Measurements from ENCODE around the gene SLC4A4.

The SLC4A4 gene

GRCh38 chr4:71468116-71468710 lies 129.4 kb downstream of the SLC4A4 start:
- in situ Hi-C loops (cut with HindIII; ENCODE audit: low sequenced_read_pairs): no loop called here

GRCh38 chr4:71469541-71469940 lies 130.7 kb downstream of the SLC4A4 start:
- in situ Hi-C loops (cut with HindIII; ENCODE audit: low sequenced_read_pairs): no loop called here

- in situ Hi-C loops (cut with HindIII; ENCODE audit: low sequenced_read_pairs): no loop called here
These were observed 131.7 kb downstream of the SLC4A4 start for GRCh38 chr4:71470524-71470923.

- in situ Hi-C loops (cut with HindIII; ENCODE audit: low sequenced_read_pairs): no loop called here
These were observed 134.1 kb downstream of the SLC4A4 start for GRCh38 chr4:71472946-71473345.

GRCh38 chr4:71473541-71474240 lies 134.9 kb downstream of the SLC4A4 start:
- in situ Hi-C loops (cut with HindIII; ENCODE audit: low sequenced_read_pairs): no loop called here

- in situ Hi-C loops (cut with HindIII; ENCODE audit: low sequenced_read_pairs): no loop called here
These were observed 135.9 kb downstream of the SLC4A4 start for GRCh38 chr4:71474731-71475130.

GRCh38 chr4:71476240-71476639 lies 137.4 kb downstream of the SLC4A4 start:
- in situ Hi-C loops (cut with HindIII; ENCODE audit: low sequenced_read_pairs): no loop called here

- in situ Hi-C loops (cut with HindIII; ENCODE audit: low sequenced_read_pairs): no loop called here
These were observed 147.9 kb downstream of the SLC4A4 start for GRCh38 chr4:71486550-71487343.

GRCh38 chr4:71487344-71487920 lies 148.6 kb downstream of the SLC4A4 start:
- in situ Hi-C loops (cut with HindIII; ENCODE audit: low sequenced_read_pairs): no loop called here

GRCh38 chr4:71494539-71494938 lies 155.7 kb downstream of the SLC4A4 start:
- in situ Hi-C loops (cut with HindIII; ENCODE audit: low sequenced_read_pairs): no loop called here

- in situ Hi-C loops (cut with HindIII; ENCODE audit: low sequenced_read_pairs): no loop called here
These were observed 156.6 kb downstream of the SLC4A4 start for GRCh38 chr4:71495454-71495853.

GRCh38 chr4:71497078-71497477 lies 158.3 kb downstream of the SLC4A4 start:
- in situ Hi-C loops (cut with HindIII; ENCODE audit: low sequenced_read_pairs): no loop called here

- in situ Hi-C loops (cut with HindIII; ENCODE audit: low sequenced_read_pairs): no loop called here
These were observed 159.2 kb downstream of the SLC4A4 start for GRCh38 chr4:71498002-71498401.

- in situ Hi-C loops (cut with HindIII; ENCODE audit: low sequenced_read_pairs): no loop called here
These were observed 159.8 kb downstream of the SLC4A4 start for GRCh38 chr4:71498625-71499024.

GRCh38 chr4:71501992-71502391 lies 163.2 kb downstream of the SLC4A4 start:
- in situ Hi-C loops (cut with HindIII; ENCODE audit: low sequenced_read_pairs): no loop called here

GRCh38 chr4:71518283-71518989 lies 179.6 kb downstream of the SLC4A4 start:
- in situ Hi-C loops (cut with HindIII; ENCODE audit: low sequenced_read_pairs): no loop called here

- in situ Hi-C loops (cut with HindIII; ENCODE audit: low sequenced_read_pairs): no loop called here
These were observed 181.5 kb downstream of the SLC4A4 start for GRCh38 chr4:71520308-71520707.

- in situ Hi-C loops (cut with HindIII; ENCODE audit: low sequenced_read_pairs): no loop called here
These were observed 182.0 kb downstream of the SLC4A4 start for GRCh38 chr4:71520850-71521249.

- in situ Hi-C loops (cut with HindIII; ENCODE audit: low sequenced_read_pairs): no loop called here
These were observed 185.9 kb downstream of the SLC4A4 start for GRCh38 chr4:71524756-71525155.

- in situ Hi-C loops (cut with HindIII; ENCODE audit: low sequenced_read_pairs): no loop called here
These were observed 188.0 kb downstream of the SLC4A4 start for GRCh38 chr4:71526637-71527406.
